Neuron (in vitro differentiated cells): Measurements from ENCODE around the gene MLST8.

Experiments
- H2AFZ ChIP-seq: one replicate; pipeline ENCODE4 v1.6.1; 2013; ENCODE audit warnings: low read depth, mild to moderate bottlenecking, inconsistent platforms, low read length, moderate library complexity
- H3K27me3 ChIP-seq: one replicate; pipeline ENCODE4 v1.6.1; 2013; ENCODE audit warnings: low read length; ENCODE audit not compliant: insufficient read depth
- H3K36me3 ChIP-seq: one replicate; pipeline ENCODE4 v1.6.1; 2013; ENCODE audit warnings: low read length; ENCODE audit not compliant: insufficient read depth
- H3K4me1 ChIP-seq: one replicate; pipeline ENCODE4 v1.6.1; 2013; ENCODE audit warnings: low read length; ENCODE audit not compliant: insufficient read depth
- H3K4me3 ChIP-seq: 2 replicates; pipeline ENCODE4 v1.5.1; 2013; ENCODE audit warnings: mild to moderate bottlenecking, low read length, moderate library complexity
- H3K9me3 ChIP-seq: one replicate; pipeline ENCODE4 v1.6.1; 2013; ENCODE audit warnings: low read length

MLST8 gene

DNA sequence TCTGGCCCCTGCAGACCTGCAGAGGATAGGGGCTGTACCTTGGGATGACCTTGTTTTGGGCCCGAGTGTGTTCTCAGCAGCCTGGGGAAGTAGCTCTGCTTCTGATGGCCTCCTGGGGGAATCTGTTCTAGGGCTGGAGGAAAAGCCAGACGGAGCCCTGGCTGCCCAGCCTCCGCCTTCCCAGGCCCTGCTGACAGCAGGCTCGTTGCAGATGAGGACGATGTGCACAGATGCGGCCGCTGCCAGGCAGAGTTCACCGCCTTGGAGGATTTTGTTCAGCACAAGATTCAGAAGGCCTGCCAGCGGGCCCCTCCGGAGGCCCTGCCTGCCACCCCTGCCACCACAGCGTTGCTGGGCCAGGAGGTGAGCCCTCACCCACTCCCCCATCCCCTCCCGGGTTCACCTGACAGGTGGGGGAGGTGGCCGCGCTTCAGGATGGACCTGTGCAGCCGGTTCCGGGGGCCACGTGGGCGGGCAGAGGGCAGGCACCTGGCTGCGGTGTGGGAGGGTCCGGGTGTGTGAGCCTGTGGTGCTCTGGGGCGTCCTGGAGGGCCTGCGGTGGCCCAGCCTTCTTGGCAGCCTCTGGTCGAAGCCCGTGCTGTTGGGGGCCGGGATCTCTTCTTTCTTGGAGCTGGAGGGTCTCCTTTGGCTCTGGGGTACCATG is 23.0 kb downstream of the MLST8 start:
- no peaks in the 10 kb centered on the region for H3K9me3 ChIP-seq
- no peak overlapping the region for H2AFZ ChIP-seq
- no peak overlapping the region for H3K4me3 ChIP-seq
- peaks cover 62% of the 10 kb centered on the region for H3K36me3 ChIP-seq
- peaks cover 12% of the 10 kb centered on the region for H3K4me1 ChIP-seq
- H3K27me3 ChIP-seq: no peaks in the 10 kb centered on the region

DNA sequence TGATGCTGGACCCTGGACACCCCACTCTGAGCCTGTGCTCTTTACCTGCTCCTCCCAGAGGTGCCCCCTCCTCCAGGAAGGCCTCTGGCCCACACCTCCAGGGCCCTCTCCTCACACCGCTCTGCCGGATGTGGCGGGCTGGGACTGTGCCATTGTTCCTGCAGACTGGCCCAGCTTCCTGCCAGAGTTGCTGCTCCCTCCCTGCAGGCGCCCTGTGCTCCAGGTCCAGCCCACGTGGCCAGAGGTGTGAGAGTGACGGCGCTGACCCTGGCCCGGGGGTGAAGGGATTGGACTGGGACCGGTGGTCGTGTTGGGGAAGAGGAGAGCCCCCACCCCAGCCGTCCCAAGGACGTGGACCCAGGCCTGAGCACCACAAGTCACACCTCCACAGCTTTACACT is 23.8 kb downstream of the MLST8 start:
- H3K36me3 ChIP-seq: peaks cover 70% of the 10 kb centered on the region
- H3K4me3 ChIP-seq: no peak overlapping the region
- H3K4me1 ChIP-seq: peaks cover 11% of the 10 kb centered on the region
- no peak overlapping the region for H2AFZ ChIP-seq
- H3K9me3 ChIP-seq: no peaks in the 10 kb centered on the region
- no peaks in the 10 kb centered on the region for H3K27me3 ChIP-seq

DNA sequence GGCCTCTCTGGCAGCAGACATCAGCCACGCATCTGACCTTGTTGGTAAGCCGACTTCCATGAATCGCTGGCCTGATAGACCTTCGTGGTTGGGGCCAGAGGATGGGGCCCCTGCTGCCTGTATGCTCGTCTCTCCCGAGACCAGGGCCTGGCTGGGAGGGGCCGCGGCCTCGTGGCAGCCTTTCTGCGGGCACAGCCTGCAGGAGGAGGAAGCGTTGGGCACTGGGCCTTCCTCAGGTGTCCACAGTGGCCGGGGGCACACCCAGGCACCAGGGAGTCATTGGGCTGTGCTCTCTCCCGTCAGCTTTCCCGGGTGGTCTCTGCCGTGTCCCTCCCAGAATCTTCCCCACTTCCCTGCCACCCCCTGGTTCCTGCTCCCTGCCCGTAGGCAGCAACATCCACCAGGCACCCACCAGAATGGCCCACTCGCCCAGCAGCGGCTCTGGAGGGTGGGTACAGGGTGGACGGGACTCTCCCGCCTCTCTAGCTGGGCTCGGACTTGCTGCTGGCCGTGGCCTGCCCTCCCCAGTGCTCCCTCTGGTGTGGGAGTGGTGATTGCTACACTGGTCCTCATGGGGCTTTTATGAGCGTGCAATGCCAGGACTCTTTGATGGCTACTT is 24.5 kb downstream of the MLST8 start:
- Histone ChIP-seq H3K9me3 (no peaks in the 10 kb centered on the region), H3K4me3 (no peak overlapping the region), H3K36me3 (peaks cover 77% of the 10 kb centered on the region)

DNA sequence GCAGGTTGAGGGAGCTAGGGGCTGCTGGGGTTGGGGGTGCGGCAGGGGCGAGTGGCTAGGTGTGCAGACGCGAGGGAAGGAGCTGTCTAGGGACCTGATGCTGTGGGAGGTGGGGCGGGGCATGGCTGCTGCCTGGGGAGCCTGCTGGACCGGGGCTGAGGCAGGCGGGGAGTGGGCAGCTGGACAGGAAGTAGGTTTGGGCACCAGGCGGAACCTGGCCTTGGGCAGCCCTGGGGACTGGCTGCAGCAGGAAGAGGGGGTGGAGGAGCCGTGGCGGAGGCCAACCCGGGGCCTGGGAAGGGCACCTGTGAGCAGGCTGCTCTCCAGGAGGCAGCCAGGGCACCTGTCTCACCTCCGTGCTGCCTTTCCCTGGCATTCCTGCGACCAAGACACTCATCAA is 25.1 kb downstream of the MLST8 start:
- H3K36me3 ChIP-seq: peaks cover 82% of the 10 kb centered on the region

More for the DNA sequence above, 24.5 kb downstream of the MLST8 start:
- Histone ChIP-seq H3K4me1 (peaks cover 4% of the 10 kb centered on the region), H3K27me3 (no peaks in the 10 kb centered on the region), H2AFZ (no peak overlapping the region)

DNA sequence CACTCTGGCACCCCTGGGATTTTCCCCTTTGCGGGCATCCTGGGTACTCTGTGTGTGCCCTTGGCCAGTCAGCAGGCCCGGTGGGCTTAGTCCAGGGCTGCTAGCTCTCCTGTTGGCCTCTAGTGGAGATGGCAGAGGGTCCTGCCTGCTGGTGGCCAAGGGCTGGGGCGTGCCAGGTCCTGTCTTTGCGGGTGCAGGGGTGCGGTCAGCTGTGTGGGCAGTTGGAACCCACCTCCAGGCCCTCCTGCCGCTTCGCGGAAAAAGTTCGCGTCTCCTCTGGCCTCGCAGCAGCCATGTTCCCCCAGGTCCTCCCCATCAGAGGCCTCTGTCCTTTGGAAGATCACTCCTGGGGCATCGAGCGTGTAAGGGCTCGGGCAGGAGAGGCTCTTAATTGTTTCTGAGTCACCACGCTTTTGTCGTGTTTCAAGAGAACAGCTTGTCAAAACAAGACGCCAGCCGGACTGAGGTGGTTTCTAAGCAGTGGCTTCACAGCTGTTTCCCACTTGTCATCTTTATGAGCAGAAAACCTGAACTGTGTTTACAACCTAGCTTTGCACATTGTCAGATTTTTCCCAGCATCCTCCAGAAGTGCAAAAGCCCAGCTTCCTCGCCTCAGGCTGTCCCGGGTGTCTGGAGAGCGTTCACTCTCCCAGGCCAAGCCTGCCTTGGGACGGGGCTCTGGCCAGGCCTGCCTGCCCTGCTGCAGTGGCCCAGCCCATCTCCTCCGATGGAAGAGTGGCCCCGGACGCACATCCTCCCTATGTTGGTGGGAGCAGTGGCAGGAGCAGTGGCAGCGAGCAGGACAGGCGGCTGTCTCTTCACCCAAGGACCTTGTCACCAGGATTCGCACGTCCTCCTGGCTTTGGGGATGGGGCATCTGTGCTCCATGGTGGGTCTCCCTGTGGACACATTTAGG is 26.0 kb downstream of the MLST8 start:
- no peaks in the 10 kb centered on the region for H3K9me3 ChIP-seq
- H2AFZ ChIP-seq: no peak overlapping the region
- H3K27me3 ChIP-seq: no peaks in the 10 kb centered on the region
- H3K4me1 ChIP-seq: no peaks in the 10 kb centered on the region
- H3K36me3 ChIP-seq: peaks cover 85% of the 10 kb centered on the region
- H3K4me3 ChIP-seq: no peak overlapping the region

More for the DNA sequence above, 25.1 kb downstream of the MLST8 start:
- Histone ChIP-seq H3K27me3 (no peaks in the 10 kb centered on the region), H2AFZ (no peak overlapping the region), H3K4me3 (no peak overlapping the region), H3K9me3 (no peaks in the 10 kb centered on the region), H3K4me1 (no peaks in the 10 kb centered on the region)

DNA sequence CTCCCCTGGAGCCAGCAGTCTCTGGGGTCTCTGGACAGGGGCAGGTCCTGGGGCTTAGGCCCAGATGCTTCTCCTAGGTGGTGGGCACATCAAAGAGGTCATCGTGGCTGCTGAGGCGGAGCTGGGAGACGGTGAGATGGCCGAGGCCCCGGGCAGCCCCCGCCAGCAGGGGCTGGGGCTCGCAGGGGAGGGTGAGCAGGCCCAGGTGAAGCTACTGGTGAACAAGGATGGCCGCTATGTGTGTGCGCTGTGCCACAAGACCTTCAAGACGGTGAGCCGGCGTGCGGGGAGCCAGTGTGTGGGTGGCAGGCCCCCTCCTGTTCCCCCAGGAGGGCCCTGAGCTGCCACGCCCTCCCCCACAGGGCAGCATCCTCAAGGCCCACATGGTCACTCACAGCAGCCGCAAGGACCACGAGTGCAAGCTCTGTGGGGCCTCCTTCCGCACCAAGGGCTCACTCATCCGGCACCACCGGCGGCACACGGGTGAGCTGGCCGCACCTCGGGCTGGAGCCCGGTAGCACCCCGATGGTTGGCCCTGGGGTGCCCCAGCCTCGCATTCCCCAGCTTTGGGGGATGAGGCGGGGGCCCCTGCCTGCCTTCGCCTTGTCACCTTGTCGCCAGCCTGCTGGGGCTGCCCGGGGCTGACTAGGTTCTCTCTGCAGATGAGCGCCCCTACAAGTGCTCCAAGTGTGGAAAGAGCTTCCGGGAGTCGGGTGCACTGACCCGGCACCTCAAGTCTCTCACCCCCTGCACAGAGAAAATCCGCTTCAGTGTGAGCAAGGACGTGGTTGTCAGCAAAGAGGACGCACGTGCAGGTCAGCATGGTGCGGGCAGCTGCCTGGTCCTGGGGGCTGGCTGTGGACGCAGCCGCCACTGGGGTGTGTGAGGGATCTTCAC is 27.1 kb downstream of the MLST8 start:
- no peaks in the 10 kb centered on the region for H3K4me1 ChIP-seq
- no peaks in the 10 kb centered on the region for H3K27me3 ChIP-seq
- no peaks in the 10 kb centered on the region for H3K9me3 ChIP-seq
- H3K36me3 ChIP-seq: peaks cover 76% of the 10 kb centered on the region
- no peak overlapping the region for H3K4me3 ChIP-seq
- H2AFZ ChIP-seq: no peak overlapping the region

DNA sequence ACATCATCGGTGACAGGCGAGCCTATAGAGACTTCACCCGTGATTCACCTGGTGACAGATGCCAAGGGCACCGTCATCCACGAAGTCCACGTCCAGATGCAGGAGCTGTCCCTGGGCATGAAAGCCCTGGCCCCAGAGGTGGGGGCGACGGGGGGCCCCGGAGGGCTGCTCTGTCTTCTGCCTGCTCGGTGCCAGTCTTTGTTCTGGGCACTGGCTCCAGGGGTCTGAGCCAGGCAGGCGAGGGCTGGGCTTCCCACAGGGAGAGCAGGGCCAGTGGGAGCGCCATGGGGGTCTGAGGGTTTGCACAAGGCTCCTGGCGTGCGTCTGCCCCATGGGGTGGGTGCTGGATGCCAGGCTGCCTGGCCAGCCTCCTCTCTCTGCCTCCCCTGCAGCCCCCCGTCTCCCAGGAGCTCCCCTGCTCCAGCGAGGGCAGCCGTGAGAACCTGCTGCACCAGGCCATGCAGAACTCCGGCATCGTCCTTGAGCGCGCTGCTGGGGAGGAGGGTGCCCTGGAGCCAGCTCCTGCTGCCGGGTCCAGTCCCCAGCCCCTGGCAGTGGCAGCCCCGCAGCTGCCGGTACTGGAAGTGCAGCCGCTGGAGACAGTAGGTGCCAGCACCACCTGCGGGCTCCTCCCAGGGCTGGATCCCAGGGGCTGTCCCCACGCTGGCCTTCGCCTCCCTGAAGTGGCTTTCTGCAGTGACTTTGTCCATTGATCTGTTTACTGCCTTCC is 28.0 kb downstream of the MLST8 start:
- Histone ChIP-seq H2AFZ (no peak overlapping the region), H3K27me3 (no peaks in the 10 kb centered on the region), H3K36me3 (peaks cover 74% of the 10 kb centered on the region), H3K4me3 (no peak overlapping the region), H3K4me1 (no peaks in the 10 kb centered on the region), H3K9me3 (no peaks in the 10 kb centered on the region)

DNA sequence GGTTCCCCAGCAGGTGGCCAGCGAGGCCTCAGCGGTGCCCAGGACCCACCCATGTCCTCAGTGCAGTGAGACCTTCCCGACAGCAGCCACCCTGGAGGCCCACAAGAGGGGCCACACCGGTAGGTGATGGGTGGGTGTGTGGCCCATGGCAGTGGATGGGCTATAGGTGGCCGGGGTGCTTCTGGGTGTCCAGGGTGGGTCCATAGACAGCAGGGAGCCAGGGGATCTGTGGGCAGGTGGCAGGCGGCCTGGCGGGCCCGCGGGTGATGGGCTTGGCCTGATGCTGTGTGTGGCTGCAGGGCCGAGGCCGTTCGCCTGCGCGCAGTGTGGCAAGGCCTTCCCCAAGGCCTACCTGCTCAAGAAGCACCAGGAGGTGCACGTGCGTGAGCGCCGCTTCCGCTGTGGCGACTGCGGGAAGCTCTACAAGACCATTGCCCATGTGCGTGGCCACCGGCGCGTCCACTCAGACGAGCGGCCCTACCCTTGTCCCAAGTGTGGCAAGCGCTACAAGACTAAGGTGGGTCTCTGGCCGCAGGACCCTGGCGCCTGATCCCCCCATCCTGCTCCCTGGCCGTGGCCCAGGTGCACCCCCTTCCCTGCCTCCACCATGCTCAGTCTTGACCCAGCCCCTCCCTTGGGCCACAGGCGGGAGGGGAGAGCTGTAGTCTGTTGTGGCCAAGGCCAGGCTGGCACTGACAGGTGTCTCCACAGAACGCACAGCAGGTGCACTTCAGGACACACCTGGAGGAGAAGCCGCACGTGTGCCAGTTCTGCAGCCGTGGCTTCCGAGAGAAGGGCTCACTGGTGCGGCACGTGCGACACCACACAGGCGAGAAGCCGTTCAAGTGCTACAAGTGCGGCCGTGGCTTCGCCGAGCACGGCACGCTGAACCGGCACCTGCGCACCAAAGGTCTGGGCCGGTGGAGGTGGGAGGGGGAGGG is 28.9 kb downstream of the MLST8 start:
- no peak overlapping the region for H2AFZ ChIP-seq
- H3K4me1 ChIP-seq: no peaks in the 10 kb centered on the region
- H3K36me3 ChIP-seq: peaks cover 71% of the 10 kb centered on the region
- no peak overlapping the region for H3K4me3 ChIP-seq
- no peaks in the 10 kb centered on the region for H3K27me3 ChIP-seq
- no peaks in the 10 kb centered on the region for H3K9me3 ChIP-seq

DNA sequence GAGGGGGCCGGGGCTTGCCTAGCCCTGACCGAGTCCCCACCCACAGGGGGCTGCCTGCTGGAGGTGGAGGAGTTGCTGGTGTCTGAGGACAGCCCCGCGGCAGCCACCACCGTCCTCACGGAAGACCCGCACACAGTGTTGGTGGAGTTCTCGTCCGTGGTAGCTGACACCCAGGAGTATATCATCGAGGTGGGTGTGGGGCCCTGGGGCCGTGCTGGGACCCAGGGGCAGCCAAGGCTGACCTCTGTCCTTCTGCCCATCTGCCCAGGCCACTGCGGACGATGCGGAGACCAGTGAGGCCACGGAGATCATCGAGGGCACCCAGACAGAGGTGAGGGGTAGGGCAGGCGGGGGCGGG is 29.5 kb downstream of the MLST8 start:
- H3K4me3 ChIP-seq: no peak overlapping the region
- peaks cover 71% of the 10 kb centered on the region for H3K36me3 ChIP-seq
- no peaks in the 10 kb centered on the region for H3K9me3 ChIP-seq
- no peaks in the 10 kb centered on the region for H3K4me1 ChIP-seq
- no peak overlapping the region for H2AFZ ChIP-seq
- no peaks in the 10 kb centered on the region for H3K27me3 ChIP-seq

DNA sequence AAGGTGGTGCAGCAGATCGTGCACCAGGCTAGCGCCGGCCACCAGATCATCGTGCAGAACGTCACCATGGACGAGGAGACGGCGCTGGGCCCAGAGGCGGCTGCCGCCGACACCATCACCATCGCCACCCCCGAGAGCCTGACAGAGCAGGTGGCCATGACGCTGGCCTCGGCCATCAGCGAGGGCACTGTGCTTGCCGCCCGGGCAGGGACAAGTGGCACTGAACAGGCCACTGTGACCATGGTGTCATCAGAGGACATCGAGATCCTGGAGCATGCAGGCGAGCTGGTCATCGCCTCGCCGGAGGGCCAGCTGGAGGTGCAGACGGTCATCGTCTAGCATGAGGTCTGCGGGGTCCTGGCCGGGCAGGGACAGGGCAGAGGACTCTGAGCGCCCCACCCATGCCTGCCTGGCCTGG is 30.0 kb downstream of the MLST8 start:
- no peak overlapping the region for H3K4me3 ChIP-seq
- H3K36me3 ChIP-seq: peaks cover 69% of the 10 kb centered on the region

DNA sequence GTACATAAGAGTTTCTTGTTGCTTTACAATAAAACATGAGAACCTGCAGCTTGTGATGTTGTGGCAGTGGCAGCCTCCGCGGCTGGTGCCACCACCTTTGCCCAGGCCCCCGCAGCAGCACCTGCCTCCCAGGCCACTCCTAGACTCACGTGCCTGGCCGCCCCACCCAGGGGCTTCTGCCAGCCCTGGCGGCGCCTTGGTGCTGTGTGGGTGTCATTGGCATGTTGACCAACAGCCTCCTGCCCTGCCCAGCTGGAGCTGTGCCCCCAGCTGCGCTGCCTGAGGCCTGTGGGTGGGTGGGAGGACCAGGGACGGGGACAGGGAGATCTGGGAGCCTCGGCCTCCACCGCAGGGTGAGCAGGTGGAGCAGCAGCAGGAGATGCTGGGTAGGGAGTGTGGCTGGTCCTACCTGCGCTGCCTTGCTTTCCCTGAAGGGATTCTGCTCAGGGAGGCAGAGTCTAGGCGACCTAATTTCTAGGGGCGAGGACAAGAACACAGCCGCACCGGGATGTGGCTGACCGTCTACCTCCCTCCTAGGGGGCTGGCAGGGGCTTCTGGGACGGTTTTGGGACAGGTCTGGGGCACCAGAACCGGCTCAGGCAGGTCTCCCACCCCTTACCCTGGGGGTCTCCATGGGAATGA is 30.6 kb downstream of the MLST8 start:
- H3K9me3 ChIP-seq: no peaks in the 10 kb centered on the region
- no peaks in the 10 kb centered on the region for H3K4me1 ChIP-seq
- H3K36me3 ChIP-seq: peaks cover 66% of the 10 kb centered on the region
- H3K27me3 ChIP-seq: no peaks in the 10 kb centered on the region
- H2AFZ ChIP-seq: no peak overlapping the region
- H3K4me3 ChIP-seq: no peak overlapping the region

More for the DNA sequence above, 30.0 kb downstream of the MLST8 start:
- Histone ChIP-seq H2AFZ (no peak overlapping the region), H3K4me1 (no peaks in the 10 kb centered on the region), H3K9me3 (no peaks in the 10 kb centered on the region), H3K27me3 (no peaks in the 10 kb centered on the region)
